ENCODE results near the gene ZIC4. TPM values are rescaled to one million over a fixed set of nuclear protein-coding genes. Genes with fewer than 3 reads are reported as not detected.

The ZIC4 gene
- total RNA-seq (ENCODE audit: low replicate concordance), result 0.08 and 0.70 TPM in 2 replicates

DNA sequence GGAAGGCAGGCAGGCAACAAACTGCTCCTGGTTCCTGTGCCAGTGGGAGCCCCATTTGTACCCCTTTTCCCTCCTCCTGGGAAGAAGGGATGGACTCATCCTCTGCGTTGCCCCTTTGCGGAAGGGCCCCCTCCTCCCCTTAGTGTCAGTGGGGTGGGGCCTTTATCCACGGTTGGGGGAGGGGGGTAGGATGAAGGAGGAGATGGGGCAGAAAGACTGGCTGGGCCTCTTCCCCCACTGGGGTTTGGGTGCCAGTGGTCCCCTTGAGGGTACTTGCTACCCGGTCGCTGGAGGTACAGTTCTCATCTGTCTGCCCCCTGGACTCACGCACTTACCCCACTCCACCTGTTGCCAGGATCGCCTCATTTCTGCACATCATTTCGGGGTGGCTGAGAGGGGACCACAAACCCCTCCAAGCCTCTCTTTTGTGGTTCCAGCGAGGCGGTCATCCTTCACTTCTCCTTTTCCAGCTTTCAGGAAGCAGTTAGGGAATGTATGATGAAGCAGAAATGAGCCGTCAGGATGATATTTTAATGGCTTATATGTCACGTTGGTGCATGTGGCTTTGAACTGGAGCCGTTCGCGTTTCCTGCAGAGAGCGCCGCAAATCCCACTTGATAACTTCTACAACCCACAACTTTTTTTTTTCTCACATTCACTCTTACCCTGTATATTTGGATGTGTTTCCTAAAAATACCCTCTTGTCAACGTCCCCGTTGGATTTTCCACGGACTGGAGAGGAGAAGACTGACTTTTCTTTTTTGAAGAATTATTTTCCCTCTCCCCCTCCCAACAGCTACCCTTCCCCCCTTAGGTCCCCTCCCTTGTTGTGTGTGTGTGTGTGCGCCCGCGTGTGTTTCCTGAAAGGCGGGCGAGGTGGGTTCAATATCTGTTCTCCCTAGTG, at the start of gene ZIC4:
ZIC4 (minus strand) TSS at position 516 of the 904 bp plus-strand sequence. CDS start 3,746 bp downstream, outside the sequence.

DNA sequence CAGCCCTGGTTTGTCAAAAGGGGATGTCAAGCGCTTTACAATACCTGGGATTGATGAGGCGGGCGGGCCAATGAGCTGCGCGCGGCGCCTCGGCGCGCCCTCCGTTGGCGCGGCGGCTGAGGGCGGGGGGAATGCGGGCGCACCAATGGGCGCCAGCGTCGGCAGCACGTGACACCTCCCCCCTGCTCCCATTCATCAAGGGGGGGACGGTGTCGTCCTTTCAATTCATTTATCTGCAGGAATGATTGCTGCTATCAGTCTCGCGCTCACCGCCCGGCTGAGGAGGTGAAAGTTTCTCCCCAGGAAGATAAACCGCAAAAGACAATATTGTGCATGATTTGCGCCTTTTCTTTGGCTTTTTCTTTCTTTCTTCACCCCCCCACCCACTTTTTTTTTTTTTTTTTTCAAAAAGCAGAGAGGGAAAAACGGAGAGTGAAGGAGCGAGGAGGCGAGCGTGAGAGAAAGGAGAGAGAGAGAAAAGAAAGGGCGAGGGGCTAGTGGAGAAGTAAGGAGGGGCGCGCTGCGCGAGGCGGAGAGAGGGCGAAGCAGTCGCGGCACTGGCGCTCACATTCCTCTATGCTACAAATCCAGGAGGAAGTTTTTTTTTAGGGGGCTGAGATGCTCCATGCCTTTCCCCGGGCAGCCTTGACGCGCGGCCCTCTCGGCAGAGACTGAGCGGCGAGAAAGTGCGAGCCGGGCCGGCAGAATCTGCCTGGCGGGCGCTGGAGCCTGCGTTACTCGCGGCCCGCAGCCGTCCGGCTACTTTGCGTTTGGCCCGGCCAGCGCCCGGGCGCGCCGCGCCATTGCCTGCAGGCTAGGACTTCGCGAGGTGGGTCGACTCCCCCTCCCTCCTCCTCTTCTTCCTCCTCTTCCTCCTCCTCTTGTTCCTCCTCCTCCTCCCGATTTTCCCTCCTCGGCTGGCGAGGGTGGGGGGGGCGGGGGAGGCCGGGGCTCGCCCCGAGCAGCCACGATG, 3.1 kb upstream of the ZIC4 start, which contains the start of gene ZIC1:
ZIC1 (plus strand) TSS at position 223 of the 973 bp plus-strand sequence; CDS start at position 971, 748 bp downstream.

Other genes with a start within 250 kb of the ZIC4 start
- 1.6 TPM in 1 of 2 replicates, not detected in the other for gene ZIC1, start 2.8 kb upstream of the ZIC4 start, total RNA-seq (ENCODE audit: low replicate concordance)